ENCODE results near the gene IQCH. TPM values are rescaled to one million over a fixed set of nuclear protein-coding genes. Genes with fewer than 3 reads are reported as not detected.
"Not testable (repeated sequence)": the region's sequence is repeated elsewhere in the genome, so short reads cannot be mapped to it uniquely, and the experiment has no call there.

Gene IQCH
- total RNA-seq, 4 donors from 2014 or later = 1.1 to 1.6 (median 1.3) TPM; not detected in 1

DNA sequence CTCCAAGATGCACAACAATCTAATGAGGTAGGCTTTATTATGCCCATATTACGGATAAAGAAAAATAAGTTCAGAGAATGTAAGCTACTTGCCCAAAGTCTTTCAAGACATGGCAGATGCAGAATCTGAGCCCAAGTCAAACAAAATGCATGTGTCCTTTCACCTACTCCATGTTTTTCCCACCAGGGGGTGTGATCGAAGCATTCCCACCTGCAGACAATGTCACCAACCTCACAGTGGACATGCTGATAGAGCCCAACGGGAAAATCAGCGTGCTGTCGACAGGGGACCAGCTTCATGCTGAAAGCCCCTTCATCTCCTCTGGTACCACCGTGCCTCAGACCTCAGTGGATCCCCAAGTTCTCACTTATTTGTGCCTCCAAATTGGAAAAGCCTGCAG is 166.5 kb downstream of the IQCH start:
- DNase-seq (ENCODE audit: low spot score) (no peak), ATAC-seq (ENCODE audit: low FRiP score) (no peak)
- TF ChIP-seq, protein P1, sequence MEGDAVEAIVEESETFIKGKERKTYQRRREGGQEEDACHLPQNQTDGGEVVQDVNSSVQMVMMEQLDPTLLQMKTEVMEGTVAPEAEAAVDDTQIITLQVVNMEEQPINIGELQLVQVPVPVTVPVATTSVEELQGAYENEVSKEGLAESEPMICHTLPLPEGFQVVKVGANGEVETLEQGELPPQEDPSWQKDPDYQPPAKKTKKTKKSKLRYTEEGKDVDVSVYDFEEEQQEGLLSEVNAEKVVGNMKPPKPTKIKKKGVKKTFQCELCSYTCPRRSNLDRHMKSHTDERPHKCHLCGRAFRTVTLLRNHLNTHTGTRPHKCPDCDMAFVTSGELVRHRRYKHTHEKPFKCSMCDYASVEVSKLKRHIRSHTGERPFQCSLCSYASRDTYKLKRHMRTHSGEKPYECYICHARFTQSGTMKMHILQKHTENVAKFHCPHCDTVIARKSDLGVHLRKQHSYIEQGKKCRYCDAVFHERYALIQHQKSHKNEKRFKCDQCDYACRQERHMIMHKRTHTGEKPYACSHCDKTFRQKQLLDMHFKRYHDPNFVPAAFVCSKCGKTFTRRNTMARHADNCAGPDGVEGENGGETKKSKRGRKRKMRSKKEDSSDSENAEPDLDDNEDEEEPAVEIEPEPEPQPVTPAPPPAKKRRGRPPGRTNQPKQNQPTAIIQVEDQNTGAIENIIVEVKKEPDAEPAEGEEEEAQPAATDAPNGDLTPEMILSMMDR (IDR thresholded peaks at IDR 0.05) = no peak

DNA sequence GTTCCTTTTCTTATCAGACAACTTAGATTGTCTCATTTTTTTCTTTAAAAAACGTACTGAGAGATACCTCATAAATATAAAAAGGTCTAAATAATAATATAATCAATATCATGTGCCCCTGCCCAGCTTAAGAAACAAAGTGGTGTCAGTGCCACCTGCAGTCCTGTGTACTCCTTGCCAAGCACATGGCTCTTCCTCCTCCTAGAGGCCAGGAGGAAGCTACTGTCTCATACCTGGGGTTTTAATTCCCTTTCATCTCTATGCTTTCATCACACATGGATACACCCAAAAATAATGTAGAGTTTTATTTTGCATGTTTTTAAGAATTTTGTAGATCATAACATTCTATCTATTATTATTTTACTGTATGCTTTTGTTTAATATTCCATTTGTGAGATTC is 167.7 kb downstream of the IQCH start:
- TF ChIP-seq, protein P1 (IDR thresholded peaks at IDR 0.05) = no peak
- ATAC-seq (ENCODE audit: low FRiP score) = no peak
- no peak for DNase-seq (ENCODE audit: low spot score)

DNA sequence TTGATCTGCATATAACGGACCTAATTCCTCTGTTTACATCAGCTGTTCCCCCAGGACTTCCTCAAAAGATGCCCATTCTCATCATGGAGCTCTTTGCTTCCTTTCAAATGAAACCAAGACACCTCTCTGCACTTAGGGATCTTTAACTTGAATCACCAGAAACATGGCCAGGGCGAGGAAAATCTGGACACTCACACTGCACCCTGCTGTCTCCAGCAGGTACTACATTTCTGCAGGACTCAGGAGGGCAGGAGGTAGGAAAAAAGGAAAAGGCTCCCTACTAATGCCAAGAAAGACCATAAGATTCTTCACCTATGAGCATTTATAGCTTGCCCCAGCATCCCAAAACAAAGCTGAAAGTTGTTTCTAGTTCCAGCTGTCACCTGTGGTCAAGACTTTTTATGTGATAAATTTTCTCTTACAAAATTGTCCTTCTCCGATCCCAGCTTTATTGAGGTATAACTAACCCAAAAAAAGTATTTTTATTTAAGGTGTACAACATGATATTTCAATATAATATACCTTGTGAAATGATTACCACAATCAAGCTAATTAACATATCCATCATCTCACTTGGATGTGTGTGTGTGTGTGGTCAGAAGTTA is 179.0 kb downstream of the IQCH start:
- no peak for ATAC-seq (ENCODE audit: low FRiP score)
- no peak for DNase-seq (ENCODE audit: low spot score)
- TF ChIP-seq, protein P1 (IDR thresholded peaks at IDR 0.05) = no peak

DNA sequence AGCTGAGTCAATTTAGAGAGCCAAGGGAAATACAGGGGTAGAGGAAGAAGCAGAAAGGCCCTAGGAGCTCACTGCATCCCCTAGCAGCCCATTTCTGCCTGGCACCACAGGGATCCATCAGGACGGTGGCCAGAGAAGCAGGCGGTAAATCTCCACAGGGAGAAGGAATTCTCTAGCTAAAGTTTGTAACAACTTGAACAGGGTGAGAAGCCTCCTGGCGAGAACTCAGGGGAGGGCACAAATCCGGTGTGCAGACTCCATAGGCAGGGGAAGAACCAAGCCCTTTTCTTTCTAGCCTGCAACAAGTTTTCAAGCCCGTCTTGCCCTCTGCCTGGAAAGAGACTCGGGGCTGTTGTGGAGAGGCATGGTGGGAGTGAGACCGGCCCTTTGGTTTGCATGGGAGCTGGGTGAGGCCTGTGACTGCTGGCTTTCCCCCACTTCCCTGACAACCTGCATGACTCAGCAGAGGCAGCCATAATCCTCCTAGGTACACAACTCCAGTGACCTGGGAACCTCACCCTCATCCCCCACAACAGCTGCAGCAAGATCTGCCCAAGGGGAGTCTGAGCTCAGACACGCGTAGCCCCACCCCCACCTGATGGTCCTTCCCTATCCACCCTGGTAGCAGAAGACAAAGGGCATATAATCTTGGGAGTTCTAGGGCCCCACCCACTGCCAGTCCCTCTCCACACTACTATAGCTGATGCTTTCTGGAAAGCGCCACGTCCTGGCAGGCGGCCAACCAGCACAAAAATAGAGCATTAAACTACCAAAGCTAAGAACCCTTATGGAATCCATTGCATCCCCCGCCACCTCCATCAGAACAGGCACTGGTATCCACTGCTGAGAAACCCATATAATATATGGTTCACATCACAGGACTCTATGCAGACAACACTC is 182.0 kb downstream of the IQCH start:
- DNase-seq (ENCODE audit: low spot score); ATAC-seq (ENCODE audit: low FRiP score): not testable (repeated sequence)

DNA sequence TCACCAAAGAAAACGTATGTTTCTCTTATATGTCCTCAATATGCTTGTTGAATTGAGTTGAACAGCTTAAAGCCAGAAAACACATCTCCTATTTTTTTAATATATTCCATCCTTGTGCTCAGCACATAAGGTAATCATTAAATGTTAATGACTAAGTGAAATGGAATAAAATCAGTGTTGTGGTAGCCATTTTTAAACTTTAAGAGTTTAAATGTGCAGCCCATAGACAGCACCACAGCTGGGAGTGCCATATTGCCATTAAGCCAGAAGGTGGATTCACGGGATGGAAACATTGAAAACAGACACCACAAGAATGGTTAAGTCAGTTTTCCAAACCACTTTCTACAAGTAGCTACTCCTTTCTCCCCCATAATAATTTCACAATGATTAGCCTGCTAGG is 189.5 kb downstream of the IQCH start:
- DNase-seq (ENCODE audit: low spot score) = no peak
- no peak for ATAC-seq (ENCODE audit: low FRiP score)
- TF ChIP-seq, protein P1 (IDR thresholded peaks at IDR 0.05) = no peak

DNA sequence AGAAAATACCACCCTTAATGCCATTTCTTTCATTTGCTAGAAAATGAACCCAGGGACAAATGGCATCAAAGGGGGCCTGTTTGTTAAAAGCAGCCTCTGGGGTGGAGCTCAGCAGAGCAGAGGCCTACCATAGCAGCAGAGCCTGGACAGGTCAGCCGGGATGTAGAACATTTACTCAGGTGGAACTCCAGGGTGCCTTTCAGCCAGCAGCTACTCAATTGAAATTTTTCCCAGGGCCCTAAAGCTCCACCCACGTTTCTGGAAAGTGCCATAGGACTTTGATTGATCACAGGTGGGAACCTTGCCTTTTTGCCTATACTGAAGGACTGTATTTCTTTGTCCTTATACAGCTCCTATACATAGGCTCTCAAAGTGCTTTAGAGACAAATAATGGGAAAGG is 191.9 kb downstream of the IQCH start:
- TF ChIP-seq, protein P1 (IDR thresholded peaks at IDR 0.05) = no peak
- ATAC-seq (ENCODE audit: low FRiP score) = no peak
- no peak for DNase-seq (ENCODE audit: low spot score)

DNA sequence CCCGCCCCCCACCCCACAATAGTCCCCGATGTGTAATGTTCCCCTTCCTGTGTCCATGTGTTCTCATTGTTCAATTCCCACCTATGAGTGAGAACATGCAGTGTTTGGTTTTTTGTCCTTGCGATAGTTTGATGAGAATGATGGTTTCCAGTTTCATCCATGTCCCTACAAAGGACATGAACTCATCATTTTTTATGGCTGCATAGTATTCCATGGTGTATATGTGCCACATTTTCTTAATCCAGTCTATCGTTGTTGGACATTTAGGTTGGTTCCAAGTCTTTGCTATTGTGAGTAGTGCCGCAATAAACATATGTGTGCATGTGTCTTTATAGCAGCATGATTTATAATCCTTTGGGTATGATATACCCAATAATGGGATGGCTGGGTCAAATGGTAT is 193.8 kb downstream of the IQCH start:
- not testable (repeated sequence) for ATAC-seq (ENCODE audit: low FRiP score); DNase-seq (ENCODE audit: low spot score)

DNA sequence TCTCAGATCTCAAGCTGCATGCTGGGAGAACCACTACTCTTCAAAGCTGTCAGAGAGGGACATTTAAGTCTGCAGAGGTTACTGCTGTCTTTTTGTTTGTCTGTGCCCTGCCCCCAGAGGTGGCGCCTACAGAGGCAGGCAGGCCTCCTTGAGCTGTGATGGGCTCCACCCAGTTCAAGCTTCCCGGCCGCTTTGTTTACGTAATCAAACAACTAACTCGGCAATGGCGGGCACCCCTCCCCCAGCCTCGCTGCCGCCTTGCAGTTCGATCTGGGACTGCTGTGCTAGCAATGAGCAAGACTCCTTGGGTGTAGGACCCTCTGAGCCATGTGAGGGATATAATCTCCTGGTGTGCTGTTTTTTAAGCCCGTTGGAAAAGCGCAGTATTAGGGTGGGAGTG is 199.1 kb downstream of the IQCH start:
- not testable (repeated sequence) for ATAC-seq (ENCODE audit: low FRiP score); DNase-seq (ENCODE audit: low spot score)

Measured in omental fat pad (tissue), 4 donors.